ENCODE data around the gene GPER1. TPM values are rescaled to one million over a fixed set of nuclear protein-coding genes. Genes with fewer than 3 reads are reported as not detected.

GPER1 gene
- total RNA-seq, 4 donors from 2014 or later: 4.2 to 8.9 (median 6.0) TPM

- TF ChIP-seq CTCF (IDR thresholded peaks at IDR 0.05; ENCODE audit: low read depth): no peak
Measured at GRCh38 chr7:1090686-1091643, 3.1 kb downstream of the GPER1 start.

GRCh38 chr7:1091644-1092027, 3.7 kb downstream of the GPER1 start:
- TF ChIP-seq CTCF (IDR thresholded peaks at IDR 0.05; ENCODE audit: low read depth): no peak

GRCh38 chr7:1092161-1092632, 4.3 kb downstream of the GPER1 start:
- no peak for TF ChIP-seq CTCF (IDR thresholded peaks at IDR 0.05; ENCODE audit: low read depth)

GRCh38 chr7:1092806-1093501, 5.0 kb downstream of the GPER1 start:
- no peak for TF ChIP-seq CTCF (IDR thresholded peaks at IDR 0.05; ENCODE audit: low read depth)

GRCh38 chr7:1093502-1093843, 5.6 kb downstream of the GPER1 start:
- no peak for TF ChIP-seq CTCF (IDR thresholded peaks at IDR 0.05; ENCODE audit: low read depth)

GRCh38 chr7:1093916-1094508, 6.1 kb downstream of the GPER1 start:
- no peak for TF ChIP-seq CTCF (IDR thresholded peaks at IDR 0.05; ENCODE audit: low read depth)

- TF ChIP-seq CTCF (IDR thresholded peaks at IDR 0.05; ENCODE audit: low read depth): no peak
Measured at GRCh38 chr7:1094870-1095269, 7.0 kb downstream of the GPER1 start.
